Keratinocyte (primary cell): ENCODE data around the gene POLR2A. TPM values are rescaled to one million over a fixed set of nuclear protein-coding genes. Genes with fewer than 3 reads are reported as not detected.
A peak's percentile ranks its signal among the peaks of the same experiment; 100 is the strongest.

Experiments
- DNase-seq: peaks from one replicate; pipeline ENCODE4 v3.0.0-alpha.2; 2011; ENCODE audit warnings: low read depth, missing footprints, low spot score
- FAIRE-seq: peaks from 2 replicates; lab custom pipeline; 2011; peaks lifted over from hg19 to GRCh38; lab: Jason Lieb, UNC
- H2AFZ ChIP-seq: 2 replicates; pipeline ENCODE4 v1.6.0; 2012; ENCODE audit warnings: low read length, control low read depth, inconsistent platforms; ENCODE audit not compliant: control insufficient read depth
- H3K27ac ChIP-seq: 2 replicates; pipeline ENCODE4 v1.5.1; 2011; ENCODE audit warnings: low read length; ENCODE audit not compliant: control insufficient read depth, insufficient read depth
- H3K27me3 ChIP-seq: 3 replicates; pipeline ENCODE4 v1.6.0; 2011; ENCODE audit warnings: low read length; ENCODE audit not compliant: control insufficient read depth, insufficient read depth; ENCODE audit errors: extremely low read depth
- H3K36me3 ChIP-seq, 2 experiments: 2 replicates in 1 of 2; 3 replicates in 1 of 2; pipeline ENCODE4 v1.5.1; 2011; ENCODE audit warnings: low read length in 2 of 2, mild to moderate bottlenecking in 1 of 2; ENCODE audit not compliant: control insufficient read depth in 2 of 2, insufficient read depth in 2 of 2; ENCODE audit errors: extremely low read depth in 1 of 2
- H3K4me1 ChIP-seq: 3 replicates; pipeline ENCODE4 v1.5.1; 2011; ENCODE audit warnings: low read length; ENCODE audit not compliant: control insufficient read depth, insufficient read depth; ENCODE audit errors: extremely low read depth
- H3K4me2 ChIP-seq: 3 replicates; pipeline ENCODE4 v1.6.0; 2011; ENCODE audit warnings: low read depth, low read length; ENCODE audit not compliant: control insufficient read depth, insufficient read depth; ENCODE audit errors: extremely low read depth
- H3K4me3 ChIP-seq, 3 experiments: fragments of 200-600 bp in 1 of 3; sonication (generic) in 1 of 3; 2 replicates in 2 of 3; 3 replicates in 1 of 3; pipeline ENCODE4 v1.5.1; 2011 to 2016; ENCODE audit warnings: low read length in 3 of 3, mild to moderate bottlenecking in 3 of 3, control low read depth in 2 of 3, inconsistent platforms in 1 of 3, low read depth in 1 of 3, mixed read lengths in 1 of 3, mixed run types in 1 of 3, moderate library complexity in 1 of 3; ENCODE audit not compliant: control insufficient read depth in 2 of 3, insufficient read depth in 2 of 3; ENCODE audit errors: extremely low read depth in 1 of 3
- H3K79me2 ChIP-seq: 2 replicates; pipeline ENCODE4 v1.6.0; 2012; ENCODE audit warnings: low read length; ENCODE audit not compliant: control insufficient read depth, insufficient read depth
- H3K9ac ChIP-seq: 3 replicates; pipeline ENCODE4 v1.6.0; 2011; ENCODE audit warnings: low read length; ENCODE audit not compliant: control insufficient read depth, insufficient read depth; ENCODE audit errors: extremely low read depth
- H3K9me1 ChIP-seq: 3 replicates; pipeline ENCODE4 v1.6.0; 2011; ENCODE audit warnings: low read length; ENCODE audit not compliant: control insufficient read depth, insufficient read depth; ENCODE audit errors: extremely low read depth
- H3K9me3 ChIP-seq: 2 replicates; pipeline ENCODE4 v1.5.1; 2012; ENCODE audit warnings: low read depth, low read length; ENCODE audit not compliant: control insufficient read depth
- H4K20me1 ChIP-seq: 3 replicates; pipeline ENCODE4 v1.6.0; 2011; ENCODE audit warnings: low read length; ENCODE audit not compliant: control insufficient read depth, insufficient read depth; ENCODE audit errors: extremely low read depth
- CTCF ChIP-seq, 3 experiments: IDR thresholded peaks in 1 of 3; conservative IDR thresholded peaks in 1 of 3; optimal IDR thresholded peaks in 1 of 3; 2 replicates in 2 of 3; 3 replicates in 1 of 3; pipeline versions ENCODE3 to v1.5.1; 2011; ENCODE audit warnings: low read length in 3 of 3, mild to moderate bottlenecking in 3 of 3, moderate library complexity in 2 of 3, control low read depth in 1 of 3, inconsistent platforms in 1 of 3; ENCODE audit not compliant: insufficient read depth in 2 of 3; ENCODE audit errors: extremely low read depth in 1 of 3
- EZH2 ChIP-seq: IDR thresholded peaks from one replicate; pipeline ENCODE4 v1.6.1; 2012; ENCODE audit warnings: inconsistent platforms, mild to moderate bottlenecking, low read length, moderate library complexity
- dilution Hi-C: fragments of 300-500 bp; cut with MboI; formaldehyde crosslinking; loops from one replicate; pipeline ENCODE4 v1.7.0; 2020; ENCODE audit warnings: low sequenced_read_pairs; ENCODE audit not compliant: extremely low pct_ligation_motif_present
- polyA plus RNA-seq, 5 experiments: library from polyadenylated mRNA; depleted of rRNA in 3 of 5; stranded (reverse) in 3 of 5; stranded (forward) in 1 of 5; unstranded in 1 of 5; fragments of >200 nt; gene quantifications; 1 replicate in 1 of 5; 2 replicates in 3 of 5; 3 replicates in 1 of 5; pipeline versions ENCODE4 v1.2.1 to v1.2.3, GENCODE V29; 2011 to 2012; ENCODE audit warnings: missing spikeins in 2 of 5, low read depth in 1 of 5, low replicate concordance in 1 of 5

POLR2A gene
- polyA plus RNA-seq, 1 donor (not counting 4 experiments of a cell fraction or from before 2014, with no cell fraction given) = 17.5 TPM

- peak overlapping the region; percentile 64 for H3K27ac ChIP-seq
- peaks cover 13 to 31% of the 10 kb centered on the region in 2 experiments for H3K36me3 ChIP-seq
- dilution Hi-C loops = no loop called here
Measured at GRCh38 chr17:7463372-7463846, 20.8 kb upstream of the POLR2A start.

GRCh38 chr17:7464081-7464480 is 20.1 kb upstream of the POLR2A start:
- H3K9me1 ChIP-seq = no peaks in the 10 kb centered on the region
- H3K36me3 ChIP-seq = peaks cover 18 to 34% of the 10 kb centered on the region in 2 experiments
- DNase-seq = no peak
- peak overlapping the region; percentile 9 for H2AFZ ChIP-seq
- dilution Hi-C loops = no loop called here
- peak overlapping the region; percentile 22 for H3K9ac ChIP-seq
- peak; percentile 26 for FAIRE-seq
- H3K27me3 ChIP-seq = no peaks in the 10 kb centered on the region
- H3K4me3 ChIP-seq = no peak overlapping the region
- H3K4me1 ChIP-seq = peaks cover 24% of the 10 kb centered on the region
- no peak overlapping the region for H3K4me2 ChIP-seq
- H4K20me1 ChIP-seq = no peaks in the 10 kb centered on the region
- peak overlapping the region; percentile 64 for H3K27ac ChIP-seq
- peak in 1 of 3 experiments; percentile 25 for TF ChIP-seq CTCF (optimal IDR thresholded peaks at IDR 0.05 in 1 of 3, IDR thresholded peaks at IDR 0.05 in 1 of 3, conservative IDR thresholded peaks at IDR 0.05 in 1 of 3; ENCODE audit: extremely low read depth in 1 of 3, insufficient read depth in 2 of 3, low read length in 3 of 3)
- no peak for TF ChIP-seq EZH2
- H3K79me2 ChIP-seq = peaks cover 29% of the 10 kb centered on the region
- no peaks in the 10 kb centered on the region for H3K9me3 ChIP-seq

More at GRCh38 chr17:7463372-7463846, 20.8 kb upstream of the POLR2A start:
- DNase-seq = no peak
- Histone ChIP-seq H3K4me1 (peaks cover 24% of the 10 kb centered on the region), H3K9me3 (no peaks in the 10 kb centered on the region), H3K9me1 (no peaks in the 10 kb centered on the region), H2AFZ (no peak overlapping the region), H3K27me3 (no peaks in the 10 kb centered on the region), H3K4me2 (no peak overlapping the region), H3K79me2 (peaks cover 22% of the 10 kb centered on the region), H4K20me1 (no peaks in the 10 kb centered on the region), H3K9ac (peak overlapping the region; percentile 22), H3K4me3 (no peak overlapping the region)
- FAIRE-seq = no peak
- TF ChIP-seq CTCF (optimal IDR thresholded peaks at IDR 0.05 in 1 of 3, IDR thresholded peaks at IDR 0.05 in 1 of 3, conservative IDR thresholded peaks at IDR 0.05 in 1 of 3; ENCODE audit: extremely low read depth in 1 of 3, insufficient read depth in 2 of 3, low read length in 3 of 3) = no peak
- no peak for TF ChIP-seq EZH2
